B cell (primary cell): ENCODE data around the gene ZNHIT3. TPM values are rescaled to one million over a fixed set of nuclear protein-coding genes. Genes with fewer than 3 reads are reported as not detected.
A peak's percentile ranks its signal among the peaks of the same experiment; 100 is the strongest.

ENCODE experiments used
- ATAC-seq: fragments of 200-7000 bp; cut with Tn5 transposase; one replicate; pipeline ENCODE4 v1.10.0; 2021; ENCODE audit warnings: low read depth, mild to moderate bottlenecking, moderate number of reproducible peaks, moderate library complexity
- CTCF ChIA-PET: fragments of 350-600 bp; sonication (Branson Sonifier 250); formaldehyde crosslinking; loops from one replicate; lab custom pipeline; 2021; ENCODE audit warnings: antibody characterized with exemption, inconsistent platforms; lab: Charles Lee
- POLR2A ChIA-PET: fragments of 350-600 bp; sonication (Branson Sonifier 250); formaldehyde crosslinking; loops from one replicate; lab custom pipeline; 2021; ENCODE audit warnings: antibody characterized with exemption; lab: Charles Lee
- DNase-seq: peaks from one replicate; pipeline ENCODE4 v3.0.0; 2013
- H2AFZ ChIP-seq: 2 replicates; pipeline ENCODE4 v1.6.1; 2012; ENCODE audit warnings: mild to moderate bottlenecking, low read depth, low read length; ENCODE audit not compliant: insufficient read depth, poor library complexity, severe bottlenecking
- H3K27ac ChIP-seq, 2 donors: 1 replicate in 1 of 2; 2 replicates in 1 of 2; pipeline ENCODE4 v1.5.1; 2012 to 2013; ENCODE audit warnings: low read length in 2 of 2, mild to moderate bottlenecking in 2 of 2, moderate library complexity in 1 of 2
- H3K27me3 ChIP-seq, 4 experiments: fragments of 200-600 bp in 1 of 4; sonication (generic) in 1 of 4; replicated peaks in 1 of 4; 1 replicate in 2 of 4; 2 replicates in 2 of 4; pipeline versions ENCODE4 v1.6.1 to v1.7.0; 2013 to 2016; ENCODE audit warnings: low read length in 3 of 4, mild to moderate bottlenecking in 2 of 4, mixed read lengths in 1 of 4, moderate library complexity in 1 of 4; ENCODE audit not compliant: insufficient read depth in 4 of 4, control insufficient read depth in 3 of 4; ENCODE audit errors: control extremely low read depth in 1 of 4
- H3K36me3 ChIP-seq, 2 experiments: replicated peaks in 1 of 2; 1 replicate in 1 of 2; 2 replicates in 1 of 2; pipeline versions ENCODE4 v1.6.1 to v1.7.1; 2013; ENCODE audit warnings: low read length in 1 of 2; ENCODE audit not compliant: insufficient read depth in 2 of 2, control insufficient read depth in 1 of 2; ENCODE audit errors: control extremely low read depth in 1 of 2, extremely low read depth in 1 of 2
- H3K4me1 ChIP-seq, 2 donors: fragments of 200-600 bp in 1 of 2; sonication (generic) in 1 of 2; 1 replicate in 1 of 2; 2 replicates in 1 of 2; pipeline versions ENCODE4 v1.5.1 to v1.6.1; 2013 to 2017; ENCODE audit warnings: low read length in 2 of 2; ENCODE audit not compliant: control insufficient read depth in 2 of 2, insufficient read depth in 2 of 2
- H3K4me2 ChIP-seq: replicated peaks from 2 replicates; pipeline ENCODE3; 2012; ENCODE audit warnings: mild to moderate bottlenecking, low read depth, low read length; ENCODE audit not compliant: poor library complexity, severe bottlenecking
- H3K4me3 ChIP-seq, 5 experiments: fragments of 200-600 bp in 1 of 5; sonication (generic) in 1 of 5; 1 replicate in 3 of 5; 2 replicates in 2 of 5; pipeline versions ENCODE4 v1.5.1 to v1.7.0; 2011 to 2016; ENCODE audit warnings: low read length in 4 of 5, mild to moderate bottlenecking in 4 of 5, low read depth in 2 of 5, control low read depth in 1 of 5, moderate library complexity in 1 of 5; ENCODE audit not compliant: insufficient read depth in 1 of 5; ENCODE audit errors: control extremely low read depth in 1 of 5, extremely low read depth in 1 of 5
- H3K79me2 ChIP-seq: fragments of 200-600 bp; sonication (generic); one replicate; pipeline ENCODE4 v1.6.0; 2016; ENCODE audit warnings: low read length; ENCODE audit not compliant: control insufficient read depth, insufficient read depth
- H3K9ac ChIP-seq: fragments of 200-600 bp; sonication (generic); 2 replicates; pipeline ENCODE4 v1.6.1; 2017; ENCODE audit warnings: mild to moderate bottlenecking, low read length, moderate library complexity
- H3K9me3 ChIP-seq, 3 donors: one replicate each; pipeline versions ENCODE4 v1.6.1 to v1.7.1; 2013; ENCODE audit warnings: low read length in 2 of 3; ENCODE audit not compliant: control insufficient read depth in 2 of 3, insufficient read depth in 1 of 3; ENCODE audit errors: control extremely low read depth in 1 of 3
- H4K20me1 ChIP-seq: 2 replicates; pipeline ENCODE4 v1.6.0; 2012; ENCODE audit warnings: mild to moderate bottlenecking, low read length; ENCODE audit not compliant: insufficient read depth, control insufficient read depth, poor library complexity, severe bottlenecking
- H3K27ac Mint-ChIP-seq: one replicate; pipeline ENCODE4 v1.8.0; 2021; ENCODE audit warnings: mixed read lengths
- H3K27me3 Mint-ChIP-seq: one replicate; pipeline ENCODE4 v1.8.0; 2021; ENCODE audit warnings: mixed read lengths
- H3K4me1 Mint-ChIP-seq: one replicate; pipeline ENCODE4 v1.8.0; 2021; ENCODE audit warnings: mixed read lengths
- H3K4me3 Mint-ChIP-seq: one replicate; pipeline ENCODE4 v1.8.0; 2021; ENCODE audit warnings: mixed read lengths
- H3K9me3 Mint-ChIP-seq: one replicate; pipeline ENCODE4 v1.8.0; 2022; ENCODE audit warnings: mixed read lengths; ENCODE audit not compliant: insufficient read depth
- EZH2 ChIP-seq: IDR thresholded peaks from 2 replicates; pipeline ENCODE4 v1.6.1; 2012; ENCODE audit warnings: borderline replicate concordance, low read depth, mild to moderate bottlenecking, moderate library complexity, low read length; ENCODE audit not compliant: insufficient read depth, poor library complexity, severe bottlenecking
- WGBS: methylation state at CpG from one replicate; pipeline ENCODE4 v1.1.5; 2013; ENCODE audit warnings: missing lambda C conversion rate; ENCODE audit not compliant: insufficient coverage; 5-methylcytosine and 5-hydroxymethylcytosine counted together
- intact Hi-C: fragments of 100-400 bp; cut with micrococcal nuclease; formaldehyde crosslinking; loops from one replicate; pipeline ENCODE4 v1.10.0; 2022
- polyA plus RNA-seq: library from polyadenylated mRNA; depleted of rRNA; stranded (reverse); fragments of >200 nt; gene quantifications from 2 replicates; pipeline ENCODE4 v1.2.3, GENCODE V29; 2012
- total RNA-seq, 2 donors: library from RNA; stranded (reverse); fragments of 120-200 nt in 1 of 2; gene quantifications; 1 replicate in 1 of 2; 2 replicates in 1 of 2; pipeline versions ENCODE4 v1.2.3 to v1.2.4, GENCODE V29; 2013 to 2022
- TF ChIP-seq, protein P1 (sequence below): fragments of 200-600 bp; IDR thresholded peaks from one replicate; pipeline ENCODE4 v1.8.0; 2022; ENCODE audit warnings: antibody characterized with exemption, mild to moderate bottlenecking

ZNHIT3 gene
- total and polyA plus RNA-seq, 2 donors (not counting 1 experiment from before 2014, with no cell fraction given) = 36.5 to 50.5 TPM

DNA sequence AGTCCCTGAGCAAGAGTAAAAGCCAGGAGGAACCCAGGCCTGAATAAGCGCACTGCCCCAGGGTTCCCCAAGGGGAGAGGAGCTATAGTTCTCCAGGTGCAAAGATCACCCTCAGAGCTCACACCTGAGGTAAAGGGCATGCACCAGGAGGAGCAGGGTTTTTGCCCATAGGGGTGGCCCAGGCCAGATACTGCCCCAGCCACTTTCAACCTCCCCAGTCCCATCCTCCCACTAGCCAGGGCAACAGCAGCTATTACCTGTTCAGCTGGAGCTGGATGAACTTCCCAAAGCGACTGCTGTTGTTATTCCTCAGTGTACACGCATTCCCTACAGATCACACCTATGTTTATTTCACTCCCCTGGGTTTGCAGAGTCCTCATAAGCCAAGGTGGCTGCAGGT is 28.4 kb downstream of the ZNHIT3 start:
- Mint-ChIP-seq H3K9me3 (no peaks in the 10 kb centered on the region), H3K27me3 (no peaks in the 10 kb centered on the region), H3K4me1 (peaks cover 8% of the 10 kb centered on the region), H3K27ac (peak overlapping the region; percentile 10), H3K4me3 (no peak overlapping the region)
- TF ChIP-seq, protein P1, sequence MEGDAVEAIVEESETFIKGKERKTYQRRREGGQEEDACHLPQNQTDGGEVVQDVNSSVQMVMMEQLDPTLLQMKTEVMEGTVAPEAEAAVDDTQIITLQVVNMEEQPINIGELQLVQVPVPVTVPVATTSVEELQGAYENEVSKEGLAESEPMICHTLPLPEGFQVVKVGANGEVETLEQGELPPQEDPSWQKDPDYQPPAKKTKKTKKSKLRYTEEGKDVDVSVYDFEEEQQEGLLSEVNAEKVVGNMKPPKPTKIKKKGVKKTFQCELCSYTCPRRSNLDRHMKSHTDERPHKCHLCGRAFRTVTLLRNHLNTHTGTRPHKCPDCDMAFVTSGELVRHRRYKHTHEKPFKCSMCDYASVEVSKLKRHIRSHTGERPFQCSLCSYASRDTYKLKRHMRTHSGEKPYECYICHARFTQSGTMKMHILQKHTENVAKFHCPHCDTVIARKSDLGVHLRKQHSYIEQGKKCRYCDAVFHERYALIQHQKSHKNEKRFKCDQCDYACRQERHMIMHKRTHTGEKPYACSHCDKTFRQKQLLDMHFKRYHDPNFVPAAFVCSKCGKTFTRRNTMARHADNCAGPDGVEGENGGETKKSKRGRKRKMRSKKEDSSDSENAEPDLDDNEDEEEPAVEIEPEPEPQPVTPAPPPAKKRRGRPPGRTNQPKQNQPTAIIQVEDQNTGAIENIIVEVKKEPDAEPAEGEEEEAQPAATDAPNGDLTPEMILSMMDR = no peak
- no peak for TF ChIP-seq EZH2
- H2AFZ ChIP-seq = no peak overlapping the region
- intact Hi-C loops = no loop called here
- no peak overlapping the region for H3K4me3 ChIP-seq
- no peak overlapping the region for H3K9ac ChIP-seq
- ATAC-seq (no peak), DNase-seq (no peak)
- peaks cover 0 to 7% of the 10 kb centered on the region in 2 donors for H3K4me1 ChIP-seq
- H3K4me2 ChIP-seq = no peak overlapping the region
- CTCF ChIA-PET = no interaction called here
- H4K20me1 ChIP-seq = no peaks in the 10 kb centered on the region
- POLR2A ChIA-PET = no interaction called here
- no peaks in the 10 kb centered on the region for H3K79me2 ChIP-seq
- H3K27me3 ChIP-seq = no peaks in the 10 kb centered on the region
- H3K27ac ChIP-seq = no peak overlapping the region
- H3K36me3 ChIP-seq = peaks cover 0 to 15% of the 10 kb centered on the region in 2 experiments
- no peaks in the 10 kb centered on the region for H3K9me3 ChIP-seq
- WGBS = 100% methylated on average over 2 of the region's 3 CpGs

DNA sequence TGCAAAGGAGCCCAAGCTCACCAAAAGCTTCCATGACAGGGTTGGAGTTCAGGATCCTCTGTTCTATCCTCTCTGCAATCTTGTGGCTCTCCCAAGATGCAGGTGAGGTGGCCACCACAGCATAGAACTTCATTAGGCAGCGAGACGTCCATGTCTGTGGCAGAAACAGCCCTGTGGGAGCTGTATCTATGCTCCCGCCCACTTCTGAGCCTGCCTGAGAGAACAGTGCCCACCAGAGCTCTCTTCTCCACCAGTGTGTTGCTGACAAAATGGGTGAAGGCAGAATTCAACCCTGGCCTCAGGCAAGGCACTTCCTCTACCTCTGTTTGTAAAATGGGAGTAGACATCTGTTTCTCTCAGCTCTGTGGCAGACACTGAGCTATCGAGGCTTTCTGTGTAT is 29.4 kb downstream of the ZNHIT3 start:
- Histone ChIP-seq H2AFZ (no peak overlapping the region), H3K27ac (no peak overlapping the region), H3K9me3 (no peaks in the 10 kb centered on the region), H3K4me1 (peaks cover 0 to 7% of the 10 kb centered on the region in 2 donors), H3K9ac (no peak overlapping the region), H4K20me1 (no peaks in the 10 kb centered on the region), H3K79me2 (no peaks in the 10 kb centered on the region), H3K36me3 (peaks cover 4 to 14% of the 10 kb centered on the region in 2 experiments), H3K27me3 (no peaks in the 10 kb centered on the region), H3K4me3 (no peak overlapping the region), H3K4me2 (no peak overlapping the region)
- CTCF ChIA-PET = interaction anchor here (1.1 kb wide), 1 partner anchor 18 kb away, joined by 3 read pairs; the partner anchor contains the start of genes MYO19 and PIGW
- no peak for ATAC-seq
- TF ChIP-seq, protein P1 = no peak
- TF ChIP-seq EZH2 = no peak
- intact Hi-C loops = no loop called here
- 100% methylated on average over 2 of the region's 4 CpGs for WGBS
- Mint-ChIP-seq H3K4me1 (peaks cover 8% of the 10 kb centered on the region), H3K27ac (no peak overlapping the region), H3K9me3 (no peaks in the 10 kb centered on the region), H3K4me3 (no peak overlapping the region), H3K27me3 (no peaks in the 10 kb centered on the region)
- POLR2A ChIA-PET = no interaction called here
- no peak for DNase-seq
